Activated CD4-positive, CD25-positive, alpha-beta regulatory T cell treated with anti-CD3 and anti-CD28 coated beads, Interleukin-2, amount 50 U/mL, for 16 hours (primary cell): Measurements from ENCODE around the gene FNIP1.
"Not testable (repeated sequence)": the region's sequence is repeated elsewhere in the genome, so short reads cannot be mapped to it uniquely, and the experiment has no call there.

ENCODE experiments used
- DNase-seq: peaks from one replicate; pipeline ENCODE4 v3.0.0-alpha.2; 2020; ENCODE audit warnings: low read depth, low spot score

Gene FNIP1

GRCh38 chr5:131637694-131638093 is 159.1 kb downstream of the FNIP1 start:
- DNase-seq, result no peak

GRCh38 chr5:131635684-131636572 is 160.9 kb downstream of the FNIP1 start:
- no peak for DNase-seq

- peak; percentile 94 for DNase-seq
Observed at GRCh38 chr5:131634996-131635683, 161.7 kb downstream of the FNIP1 start, which contains the start of gene RAPGEF6. Gene RAPGEF6 (minus strand): TSS chr5:131635229. CDS start chr5:131635030, 199 bp downstream.

- DNase-seq, result peak; percentile 17
Observed at GRCh38 chr5:131634666-131634995, 162.2 kb downstream of the FNIP1 start.

GRCh38 chr5:131634238-131634637 is 162.6 kb downstream of the FNIP1 start:
- no peak for DNase-seq

GRCh38 chr5:131633830-131634229 is 163.0 kb downstream of the FNIP1 start:
- DNase-seq, result no peak

- no peak for DNase-seq
Observed at GRCh38 chr5:131630963-131631350, 165.9 kb downstream of the FNIP1 start.

- no peak for DNase-seq
Observed at GRCh38 chr5:131630208-131630962, 166.4 kb downstream of the FNIP1 start.

- no peak for DNase-seq
Observed at GRCh38 chr5:131628990-131629389, 167.8 kb downstream of the FNIP1 start.

- DNase-seq, result no peak
Observed at GRCh38 chr5:131627207-131627865, 169.5 kb downstream of the FNIP1 start.

- DNase-seq, result no peak
Observed at GRCh38 chr5:131622633-131623032, 174.2 kb downstream of the FNIP1 start.

GRCh38 chr5:131621164-131621563 is 175.7 kb downstream of the FNIP1 start:
- DNase-seq, result not testable (repeated sequence)

- DNase-seq, result no peak
Observed at GRCh38 chr5:131619102-131619501, 177.7 kb downstream of the FNIP1 start.

GRCh38 chr5:131617140-131617822 is 179.5 kb downstream of the FNIP1 start:
- no peak for DNase-seq

- no peak for DNase-seq
Observed at GRCh38 chr5:131615957-131616356, 180.9 kb downstream of the FNIP1 start.

- no peak for DNase-seq
Observed at GRCh38 chr5:131613423-131613822, 183.4 kb downstream of the FNIP1 start.

GRCh38 chr5:131611064-131611381 is 185.8 kb downstream of the FNIP1 start:
- DNase-seq, result no peak

- DNase-seq, result no peak
Observed at GRCh38 chr5:131610198-131611063, 186.4 kb downstream of the FNIP1 start.

GRCh38 chr5:131609774-131610173 is 187.0 kb downstream of the FNIP1 start:
- DNase-seq, result no peak

GRCh38 chr5:131608597-131608996 is 188.2 kb downstream of the FNIP1 start:
- no peak for DNase-seq
